ENCODE data around the gene CPXM1.
"Not testable (repeated sequence)": the region's sequence is repeated elsewhere in the genome, so short reads cannot be mapped to it uniquely, and the experiment has no call there.

Gene CPXM1

GRCh38 chr20:2820896-2821869 is 20.8 kb upstream of the CPXM1 start:
- DNase-seq: peak; percentile 11

GRCh38 chr20:2820084-2820895 is 19.9 kb upstream of the CPXM1 start:
- DNase-seq: no peak

- DNase-seq: no peak
Observed at GRCh38 chr20:2817891-2818595, 17.6 kb upstream of the CPXM1 start.

GRCh38 chr20:2817341-2817726 is 16.9 kb upstream of the CPXM1 start:
- DNase-seq: no peak

GRCh38 chr20:2816583-2817340 is 16.3 kb upstream of the CPXM1 start:
- DNase-seq: peak; percentile 21

GRCh38 chr20:2816030-2816582 is 15.7 kb upstream of the CPXM1 start, which contains the start of gene TMEM239:
Gene TMEM239, plus strand, starts transcription at chr20:2816364. Its CDS starts 191 bp downstream, at chr20:2816555.
- DNase-seq: no peak

- no peak for DNase-seq
Observed at GRCh38 chr20:2815242-2815900, 14.9 kb upstream of the CPXM1 start.

- DNase-seq: peak; percentile 92
Observed at GRCh38 chr20:2814587-2815051, 14.2 kb upstream of the CPXM1 start, which contains the start of gene C20orf141. Gene C20orf141, plus strand, starts transcription at chr20:2814987. Its CDS starts 198 bp downstream, at chr20:2815185.

GRCh38 chr20:2814076-2814475 is 13.6 kb upstream of the CPXM1 start:
- DNase-seq: peak; percentile 32

- no peak for DNase-seq
Observed at GRCh38 chr20:2812189-2812588, 11.8 kb upstream of the CPXM1 start.

- DNase-seq: no peak
Observed at GRCh38 chr20:2809690-2810089, 9.3 kb upstream of the CPXM1 start.

- not testable (repeated sequence) for DNase-seq
Observed at GRCh38 chr20:2807929-2808328, 7.5 kb upstream of the CPXM1 start.

- DNase-seq: no peak
Observed at GRCh38 chr20:2807019-2807418, 6.6 kb upstream of the CPXM1 start.

GRCh38 chr20:2806351-2806701 is 5.9 kb upstream of the CPXM1 start:
- no peak for DNase-seq

GRCh38 chr20:2805689-2806350 is 5.4 kb upstream of the CPXM1 start:
- no peak for DNase-seq

- no peak for DNase-seq
Observed at GRCh38 chr20:2804852-2805688, 4.6 kb upstream of the CPXM1 start.

- no peak for DNase-seq
Observed at GRCh38 chr20:2804041-2804828, 3.8 kb upstream of the CPXM1 start.

- peak; percentile 15 for DNase-seq
Observed at GRCh38 chr20:2801286-2801728, 880 bp upstream of the CPXM1 start.

Data from NCI-H69 (cell line).